ENCODE results near the gene GPR151.

- TF ChIP-seq CTCF (IDR thresholded peaks at IDR 0.05) = no peak
- no peak for TF ChIP-seq POLR2A (IDR thresholded peaks at IDR 0.05)
These were observed 8.6 kb downstream of the GPR151 start for GRCh38 chr5:146507428-146507827.

Data from breast epithelium (tissue), 3 donors.